Activated naive CD4-positive, alpha-beta T cell treated with anti-CD3 and anti-CD28 coated beads, Interleukin-2, amount 50 U/mL, for 24 hours (primary cell): Measurements from ENCODE around the gene NEK6.

Source experiments
- H3K27ac Mint-ChIP-seq: one replicate; pipeline ENCODE4 v1.8.0; 2021; ENCODE audit warnings: mild to moderate bottlenecking, mixed read lengths
- H3K27me3 Mint-ChIP-seq: one replicate; pipeline ENCODE4 v1.8.0; 2021; ENCODE audit warnings: mixed read lengths
- H3K36me3 Mint-ChIP-seq: one replicate; pipeline ENCODE4 v1.8.0; 2021; ENCODE audit warnings: mixed read lengths
- H3K4me1 Mint-ChIP-seq: one replicate; pipeline ENCODE4 v1.8.0; 2021; ENCODE audit warnings: mixed read lengths
- H3K4me3 Mint-ChIP-seq: one replicate; pipeline ENCODE4 v1.8.0; 2021; ENCODE audit warnings: mild to moderate bottlenecking, mixed read lengths
- H3K9me3 Mint-ChIP-seq: one replicate; pipeline ENCODE4 v1.8.0; 2021; ENCODE audit warnings: mixed read lengths

Gene NEK6

GRCh38 chr9:124342776-124343485 is 85.2 kb downstream of the NEK6 start:
- H3K4me1 Mint-ChIP-seq = no peaks in the 10 kb centered on the region
- no peaks in the 10 kb centered on the region for H3K36me3 Mint-ChIP-seq
- no peak overlapping the region for H3K27ac Mint-ChIP-seq
- no peak overlapping the region for H3K4me3 Mint-ChIP-seq
- H3K27me3 Mint-ChIP-seq = no peaks in the 10 kb centered on the region
- H3K9me3 Mint-ChIP-seq = no peaks in the 10 kb centered on the region

GRCh38 chr9:124343533-124344290 is 86.0 kb downstream of the NEK6 start:
- Mint-ChIP-seq H3K27me3 (no peaks in the 10 kb centered on the region), H3K9me3 (no peaks in the 10 kb centered on the region), H3K4me3 (no peak overlapping the region), H3K36me3 (peaks cover 1% of the 10 kb centered on the region), H3K27ac (no peak overlapping the region), H3K4me1 (no peaks in the 10 kb centered on the region)

- Mint-ChIP-seq H3K27ac (no peak overlapping the region), H3K36me3 (peaks cover 1% of the 10 kb centered on the region), H3K4me1 (no peaks in the 10 kb centered on the region), H3K4me3 (no peak overlapping the region), H3K27me3 (no peaks in the 10 kb centered on the region), H3K9me3 (no peaks in the 10 kb centered on the region)
Observed at GRCh38 chr9:124344291-124345050, 86.7 kb downstream of the NEK6 start.

- Mint-ChIP-seq H3K36me3 (peaks cover 1% of the 10 kb centered on the region), H3K27me3 (no peaks in the 10 kb centered on the region), H3K4me3 (no peak overlapping the region), H3K27ac (peak overlapping the region; percentile 62), H3K9me3 (no peaks in the 10 kb centered on the region), H3K4me1 (no peaks in the 10 kb centered on the region)
Observed at GRCh38 chr9:124345063-124345462, 87.3 kb downstream of the NEK6 start.

GRCh38 chr9:124345751-124346281 is 88.1 kb downstream of the NEK6 start:
- Mint-ChIP-seq H3K9me3 (no peaks in the 10 kb centered on the region), H3K36me3 (peaks cover 1% of the 10 kb centered on the region), H3K27me3 (no peaks in the 10 kb centered on the region), H3K4me3 (no peak overlapping the region), H3K27ac (peak overlapping the region; percentile 41), H3K4me1 (no peaks in the 10 kb centered on the region)

GRCh38 chr9:124346347-124347163 is 88.8 kb downstream of the NEK6 start:
- Mint-ChIP-seq H3K36me3 (peaks cover 1% of the 10 kb centered on the region), H3K27ac (no peak overlapping the region), H3K9me3 (no peaks in the 10 kb centered on the region), H3K4me1 (no peaks in the 10 kb centered on the region), H3K27me3 (no peaks in the 10 kb centered on the region), H3K4me3 (no peak overlapping the region)

- no peaks in the 10 kb centered on the region for H3K27me3 Mint-ChIP-seq
- peaks cover 3% of the 10 kb centered on the region for H3K36me3 Mint-ChIP-seq
- no peaks in the 10 kb centered on the region for H3K9me3 Mint-ChIP-seq
- H3K27ac Mint-ChIP-seq = peak overlapping the region; percentile 65
- no peak overlapping the region for H3K4me3 Mint-ChIP-seq
- no peaks in the 10 kb centered on the region for H3K4me1 Mint-ChIP-seq
Observed at GRCh38 chr9:124347206-124347967, 89.6 kb downstream of the NEK6 start.

GRCh38 chr9:124347968-124348358 is 90.2 kb downstream of the NEK6 start:
- Mint-ChIP-seq H3K4me3 (no peak overlapping the region), H3K4me1 (no peaks in the 10 kb centered on the region), H3K9me3 (no peaks in the 10 kb centered on the region), H3K27me3 (no peaks in the 10 kb centered on the region), H3K36me3 (peaks cover 5% of the 10 kb centered on the region), H3K27ac (no peak overlapping the region)

- Mint-ChIP-seq H3K27ac (no peak overlapping the region), H3K4me3 (no peak overlapping the region), H3K27me3 (no peaks in the 10 kb centered on the region), H3K9me3 (no peaks in the 10 kb centered on the region), H3K4me1 (no peaks in the 10 kb centered on the region), H3K36me3 (peaks cover 5% of the 10 kb centered on the region)
Observed at GRCh38 chr9:124348363-124348762, 90.6 kb downstream of the NEK6 start.

- Mint-ChIP-seq H3K4me1 (no peaks in the 10 kb centered on the region), H3K27ac (no peak overlapping the region), H3K9me3 (no peaks in the 10 kb centered on the region), H3K27me3 (no peaks in the 10 kb centered on the region), H3K36me3 (peaks cover 7% of the 10 kb centered on the region), H3K4me3 (no peak overlapping the region)
Observed at GRCh38 chr9:124348831-124349230, 91.1 kb downstream of the NEK6 start.

GRCh38 chr9:124349267-124349666 is 91.5 kb downstream of the NEK6 start:
- Mint-ChIP-seq H3K27ac (no peak overlapping the region), H3K4me3 (no peak overlapping the region), H3K36me3 (peaks cover 7% of the 10 kb centered on the region), H3K4me1 (no peaks in the 10 kb centered on the region), H3K27me3 (no peaks in the 10 kb centered on the region), H3K9me3 (no peaks in the 10 kb centered on the region)

- H3K4me1 Mint-ChIP-seq = no peaks in the 10 kb centered on the region
- H3K27ac Mint-ChIP-seq = no peak overlapping the region
- H3K27me3 Mint-ChIP-seq = no peaks in the 10 kb centered on the region
- no peak overlapping the region for H3K4me3 Mint-ChIP-seq
- peaks cover 7% of the 10 kb centered on the region for H3K36me3 Mint-ChIP-seq
- H3K9me3 Mint-ChIP-seq = no peaks in the 10 kb centered on the region
Observed at GRCh38 chr9:124349675-124350493, 92.1 kb downstream of the NEK6 start.

- H3K27me3 Mint-ChIP-seq = no peaks in the 10 kb centered on the region
- no peak overlapping the region for H3K27ac Mint-ChIP-seq
- no peaks in the 10 kb centered on the region for H3K4me1 Mint-ChIP-seq
- no peaks in the 10 kb centered on the region for H3K9me3 Mint-ChIP-seq
- no peak overlapping the region for H3K4me3 Mint-ChIP-seq
- H3K36me3 Mint-ChIP-seq = peaks cover 7% of the 10 kb centered on the region
Observed at GRCh38 chr9:124350494-124351263, 92.9 kb downstream of the NEK6 start.
